Ascending aorta (tissue), 2 donors: ENCODE measurements around the gene OR4C46. TPM values are rescaled to one million over a fixed set of nuclear protein-coding genes. Genes with fewer than 3 reads are reported as not detected.
"Not testable (repeated sequence)": the region's sequence is repeated elsewhere in the genome, so short reads cannot be mapped to it uniquely, and the experiment has no call there.

Experiments used
- DNase-seq, 2 donors: peaks; one replicate each; pipeline ENCODE4 v3.0.0-alpha.2; 2019; ENCODE audit warnings: low spot score in 2 of 2
- H3K27ac ChIP-seq, 2 donors: fragments of 200-600 bp; sonication (generic); one replicate each; pipeline ENCODE4 v1.5.1; 2016 to 2017; ENCODE audit warnings: mild to moderate bottlenecking in 1 of 2
- H3K27me3 ChIP-seq: fragments of 200-600 bp; sonication (generic); one replicate; pipeline ENCODE4 v1.5.1; 2017
- H3K36me3 ChIP-seq, 2 donors: fragments of 200-600 bp; sonication (generic); one replicate each; pipeline ENCODE4 v1.5.1; 2016
- H3K4me1 ChIP-seq, 2 donors: fragments of 200-600 bp; sonication (generic); one replicate each; pipeline ENCODE4 v1.5.1; 2016 to 2017; ENCODE audit warnings: mild to moderate bottlenecking in 1 of 2
- H3K4me3 ChIP-seq, 2 donors: fragments of 200-600 bp; sonication (generic); one replicate each; pipeline ENCODE4 v1.5.1; 2016 to 2017; ENCODE audit warnings: mild to moderate bottlenecking in 1 of 2
- H3K9me3 ChIP-seq, 2 donors: fragments of 200-600 bp; sonication (generic); one replicate each; pipeline ENCODE4 v1.5.1; 2016
- intact Hi-C: fragments of 100-400 bp; cut with DNase I; formaldehyde crosslinking; loops from one replicate; pipeline ENCODE4 v1.15.1; 2023
- total RNA-seq: library from RNA; depleted of rRNA; stranded (reverse); fragments of >200 nt; gene quantifications from one replicate; pipeline ENCODE4 v1.1.0, GENCODE V29; 2016
- TF ChIP-seq, protein P1 (sequence below), 3 experiments: fragments of 200-600 bp in 2 of 3; fragments of 450-650 bp in 1 of 3; sonication (generic) in 2 of 3; IDR thresholded peaks; one replicate each; pipeline ENCODE4 v1.5.1; 2016 to 2019; ENCODE audit warnings: antibody characterized with exemption in 3 of 3, mild to moderate bottlenecking in 1 of 3, moderate library complexity in 1 of 3

OR4C46 gene
- not detected for total RNA-seq

DNA sequence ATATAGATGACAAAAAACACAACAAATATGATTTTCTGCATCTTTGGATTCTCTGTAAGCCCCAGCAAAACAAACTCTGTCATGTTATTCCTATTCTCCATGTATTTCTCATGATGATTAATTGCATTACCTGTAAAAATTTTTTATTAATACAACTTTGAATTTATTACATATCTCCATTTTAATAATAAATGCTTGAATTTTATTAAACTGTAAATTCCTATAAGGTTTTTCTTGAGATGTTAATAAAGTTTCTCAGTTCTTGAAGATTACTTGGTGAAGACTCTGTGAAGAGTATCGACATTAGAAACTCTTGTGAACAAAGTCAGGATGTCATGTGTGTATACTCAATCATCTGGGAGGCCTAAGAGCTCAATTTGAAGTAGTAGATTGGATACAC, at the start of gene OR4C46:
TSS of gene OR4C46 (minus strand) at position 101 of the 400 bp plus-strand sequence. CDS start at position 101, 0 bp downstream.
- intact Hi-C loops = no loop called here
- H3K27me3 ChIP-seq = no peaks in the 10 kb centered on the region
- no peak for DNase-seq
- no peaks in the 10 kb centered on the region for H3K4me1 ChIP-seq
- no peak within 1 kb of the TSS for H3K27ac ChIP-seq
- no peaks in the 10 kb centered on the region for H3K9me3 ChIP-seq
- TF ChIP-seq, protein P1, sequence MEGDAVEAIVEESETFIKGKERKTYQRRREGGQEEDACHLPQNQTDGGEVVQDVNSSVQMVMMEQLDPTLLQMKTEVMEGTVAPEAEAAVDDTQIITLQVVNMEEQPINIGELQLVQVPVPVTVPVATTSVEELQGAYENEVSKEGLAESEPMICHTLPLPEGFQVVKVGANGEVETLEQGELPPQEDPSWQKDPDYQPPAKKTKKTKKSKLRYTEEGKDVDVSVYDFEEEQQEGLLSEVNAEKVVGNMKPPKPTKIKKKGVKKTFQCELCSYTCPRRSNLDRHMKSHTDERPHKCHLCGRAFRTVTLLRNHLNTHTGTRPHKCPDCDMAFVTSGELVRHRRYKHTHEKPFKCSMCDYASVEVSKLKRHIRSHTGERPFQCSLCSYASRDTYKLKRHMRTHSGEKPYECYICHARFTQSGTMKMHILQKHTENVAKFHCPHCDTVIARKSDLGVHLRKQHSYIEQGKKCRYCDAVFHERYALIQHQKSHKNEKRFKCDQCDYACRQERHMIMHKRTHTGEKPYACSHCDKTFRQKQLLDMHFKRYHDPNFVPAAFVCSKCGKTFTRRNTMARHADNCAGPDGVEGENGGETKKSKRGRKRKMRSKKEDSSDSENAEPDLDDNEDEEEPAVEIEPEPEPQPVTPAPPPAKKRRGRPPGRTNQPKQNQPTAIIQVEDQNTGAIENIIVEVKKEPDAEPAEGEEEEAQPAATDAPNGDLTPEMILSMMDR (IDR thresholded peaks at IDR 0.05) = no peak
- H3K36me3 ChIP-seq = no peaks in the 10 kb centered on the region
- H3K4me3 ChIP-seq = no peak within 1 kb of the TSS

DNA sequence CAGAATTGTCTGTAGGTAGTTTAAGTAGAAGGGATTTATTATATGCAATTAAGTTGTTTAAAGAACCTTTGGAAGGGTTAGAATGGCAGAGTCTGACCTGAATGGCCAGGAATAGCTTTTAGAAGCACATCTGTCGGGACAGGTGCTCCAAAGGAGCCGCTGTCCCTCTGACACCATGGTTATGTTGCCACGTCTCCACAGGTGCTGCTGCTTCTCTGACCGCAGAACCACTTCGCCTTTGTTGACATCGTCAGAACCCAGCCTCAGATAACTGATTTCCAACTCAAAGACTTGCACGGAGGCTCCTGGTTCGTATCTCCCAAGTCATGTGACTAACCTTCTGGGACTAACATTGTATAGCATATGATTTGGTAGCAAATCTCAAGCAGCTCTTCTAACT, 41.8 kb upstream of the OR4C46 start:
- H3K4me1 ChIP-seq, intact Hi-C loops, H3K36me3 ChIP-seq, DNase-seq, H3K9me3 ChIP-seq, H3K27ac ChIP-seq, H3K4me3 ChIP-seq, H3K27me3 ChIP-seq: not testable (repeated sequence)

DNA sequence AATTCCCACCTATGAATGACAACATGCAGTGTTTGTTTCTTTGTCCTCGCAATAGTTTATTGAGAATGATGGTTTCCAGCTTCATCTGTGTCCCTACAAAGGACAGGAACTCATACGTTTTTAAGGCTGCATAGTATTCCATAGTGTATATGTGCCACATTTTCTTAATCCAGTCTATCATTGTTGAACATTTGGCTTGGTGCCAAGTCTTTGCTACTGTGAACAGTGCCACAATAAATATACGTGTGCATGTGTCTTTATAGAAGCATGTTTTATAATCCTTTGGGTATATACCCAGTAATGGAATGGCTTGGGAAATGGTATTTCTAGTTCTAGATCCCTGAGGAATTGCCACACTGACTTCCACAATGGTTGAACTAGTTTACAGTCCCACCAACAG, 42.4 kb downstream of the OR4C46 start:
- DNase-seq, intact Hi-C loops, H3K4me3 ChIP-seq, H3K27me3 ChIP-seq, H3K4me1 ChIP-seq, H3K27ac ChIP-seq, H3K36me3 ChIP-seq: not testable (repeated sequence)
- H3K9me3 ChIP-seq = peaks cover 4 to 16% of the 10 kb centered on the region in 2 donors

DNA sequence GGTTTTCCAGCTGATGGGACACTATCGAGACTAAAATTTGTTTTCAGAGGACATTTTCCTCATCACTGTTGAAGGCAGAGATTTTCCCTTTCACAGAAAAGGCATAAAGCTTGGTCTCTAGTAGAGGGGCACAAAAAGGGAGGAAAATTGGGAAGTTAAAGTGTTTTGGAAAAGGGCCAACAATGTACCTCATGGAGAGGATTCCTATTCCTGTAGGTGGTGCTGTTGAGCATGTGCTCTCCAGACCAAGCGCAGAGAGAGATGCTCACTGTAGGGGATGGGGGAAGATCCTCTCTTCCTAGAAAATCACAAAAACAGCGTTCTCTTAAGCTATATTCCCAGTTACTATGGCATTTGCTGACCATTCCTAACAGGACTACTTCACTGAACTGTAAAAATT, 44.9 kb downstream of the OR4C46 start:
- no peak for DNase-seq
- Histone ChIP-seq H3K4me3 (no peak overlapping the region), H3K27ac (no peak overlapping the region), H3K36me3 (no peaks in the 10 kb centered on the region), H3K9me3 (peaks cover 4 to 20% of the 10 kb centered on the region in 2 donors), H3K4me1 (no peaks in the 10 kb centered on the region), H3K27me3 (no peaks in the 10 kb centered on the region)
- intact Hi-C loops = no loop called here
- TF ChIP-seq, protein P1 (IDR thresholded peaks at IDR 0.05) = no peak

DNA sequence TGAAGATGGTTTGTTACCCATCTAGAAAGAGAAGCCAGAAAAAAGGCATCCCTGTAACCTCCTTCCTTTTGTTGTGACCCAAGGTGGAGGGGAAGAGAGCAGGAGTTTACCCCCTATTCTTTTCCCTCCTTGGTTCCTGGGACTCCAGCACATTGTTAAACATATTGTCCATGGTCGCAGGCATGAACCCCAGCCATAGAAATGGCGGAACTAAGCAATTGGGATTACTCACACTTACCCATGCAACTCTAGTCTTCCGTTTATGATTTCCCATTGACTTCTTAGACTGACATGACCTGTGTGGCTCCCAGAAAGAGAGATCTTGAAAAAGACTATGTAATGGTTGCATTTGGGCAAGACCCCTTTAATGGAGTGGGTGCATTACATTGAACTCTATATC, 45.4 kb downstream of the OR4C46 start:
- peaks cover 4 to 20% of the 10 kb centered on the region in 2 donors for H3K9me3 ChIP-seq
- no peaks in the 10 kb centered on the region for H3K36me3 ChIP-seq
- DNase-seq = no peak
- no peaks in the 10 kb centered on the region for H3K4me1 ChIP-seq
- H3K27me3 ChIP-seq = no peaks in the 10 kb centered on the region
- H3K4me3 ChIP-seq = no peak overlapping the region
- no peak overlapping the region for H3K27ac ChIP-seq
- TF ChIP-seq, protein P1 (IDR thresholded peaks at IDR 0.05) = no peak
- intact Hi-C loops = no loop called here

Other genes with a start within 250 kb of the OR4C46 start
- gene OR4A5, start 102.8 kb upstream of the OR4C46 start, total RNA-seq = not detected